Peyer's patch (tissue), 4 donors: ENCODE measurements around the gene ARL1. TPM values are rescaled to one million over a fixed set of nuclear protein-coding genes. Genes with fewer than 3 reads are reported as not detected.

Experiments
- DNase-seq, 3 donors: peaks; one replicate each; pipeline ENCODE4 v3.0.0-alpha.2; 2017 to 2019
- H3K27ac ChIP-seq, 4 donors: fragments of 200-600 bp; sonication (generic); one replicate each; pipeline ENCODE4 v1.5.1; 2016 to 2019
- H3K27me3 ChIP-seq, 2 donors: fragments of 200-600 bp; sonication (generic); one replicate each; pipeline ENCODE4 v1.5.1; 2019
- H3K36me3 ChIP-seq, 3 donors: fragments of 200-600 bp; sonication (generic); one replicate each; pipeline ENCODE4 v1.5.1; 2016 to 2019
- H3K4me1 ChIP-seq, 4 donors: fragments of 200-600 bp; sonication (generic); one replicate each; pipeline ENCODE4 v1.5.1; 2016 to 2019
- H3K4me3 ChIP-seq, 4 donors: fragments of 200-600 bp; sonication (generic); 1 replicate in 3 of 4; 2 replicates in 1 of 4; pipeline ENCODE4 v1.5.1; 2016 to 2019; ENCODE audit warnings: mild to moderate bottlenecking in 1 of 4
- H3K9me3 ChIP-seq, 4 donors: fragments of 200-600 bp; sonication (generic); one replicate each; pipeline ENCODE4 v1.5.1; 2016 to 2019; ENCODE audit warnings: mild to moderate bottlenecking in 1 of 4
- POLR2A ChIP-seq, 2 donors: fragments of 450-650 bp; IDR thresholded peaks; one replicate each; pipeline ENCODE4 v1.5.1; 2017; ENCODE audit warnings: antibody characterized with exemption in 2 of 2, mild to moderate bottlenecking in 2 of 2, moderate library complexity in 2 of 2
- small RNA-seq, 2 donors: library from RNA; depleted of rRNA; stranded (forward); fragments of <200 nt; gene quantifications; one replicate each; pipeline ENCODE3, GENCODE V24; 2016
- total RNA-seq, 4 donors: library from RNA; depleted of rRNA; stranded (reverse); fragments of >200 nt; gene quantifications; one replicate each; pipeline ENCODE4 v1.1.0, GENCODE V29; 2016
- TF ChIP-seq, protein P1 (sequence below), 6 experiments: fragments of 450-650 bp in 4 of 6; fragments of 200-600 bp in 2 of 6; sonication (generic) in 1 of 6; IDR thresholded peaks; one replicate each; pipeline ENCODE4 v1.5.1; 2017 to 2019; ENCODE audit warnings: antibody characterized with exemption in 6 of 6, mild to moderate bottlenecking in 3 of 6, moderate library complexity in 1 of 6

The ARL1 gene
- total RNA-seq, 4 donors from 2014 or later, result 37.1 to 59.3 (median 50.6) TPM

DNA sequence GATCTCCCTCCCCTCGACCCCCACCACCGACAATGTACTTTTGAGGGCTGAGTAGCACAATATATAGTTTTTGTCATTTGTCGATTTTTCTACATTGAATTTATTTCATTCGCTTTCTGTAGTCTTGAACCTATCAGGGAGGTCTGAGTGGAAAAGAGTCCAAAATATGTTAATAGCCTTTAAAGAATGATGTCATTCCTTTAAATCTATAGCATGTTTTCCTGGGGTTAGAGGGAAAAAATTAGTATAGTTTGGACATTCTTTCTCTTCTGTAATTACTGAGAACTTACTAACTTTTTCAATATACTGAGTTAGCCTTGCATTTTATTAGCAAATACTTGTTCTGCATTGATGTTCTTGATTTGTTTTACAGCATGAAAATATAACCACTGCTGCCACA is 55.9 kb downstream of the ARL1 start:
- Histone ChIP-seq H3K36me3 (peaks cover 0 to 59% (median 0%) of the 10 kb centered on the region in 3 donors), H3K27me3 (no peaks in the 10 kb centered on the region), H3K9me3 (no peaks in the 10 kb centered on the region), H3K4me3 (no peak overlapping the region), H3K27ac (no peak overlapping the region), H3K4me1 (no peaks in the 10 kb centered on the region)
- TF ChIP-seq, protein P1, sequence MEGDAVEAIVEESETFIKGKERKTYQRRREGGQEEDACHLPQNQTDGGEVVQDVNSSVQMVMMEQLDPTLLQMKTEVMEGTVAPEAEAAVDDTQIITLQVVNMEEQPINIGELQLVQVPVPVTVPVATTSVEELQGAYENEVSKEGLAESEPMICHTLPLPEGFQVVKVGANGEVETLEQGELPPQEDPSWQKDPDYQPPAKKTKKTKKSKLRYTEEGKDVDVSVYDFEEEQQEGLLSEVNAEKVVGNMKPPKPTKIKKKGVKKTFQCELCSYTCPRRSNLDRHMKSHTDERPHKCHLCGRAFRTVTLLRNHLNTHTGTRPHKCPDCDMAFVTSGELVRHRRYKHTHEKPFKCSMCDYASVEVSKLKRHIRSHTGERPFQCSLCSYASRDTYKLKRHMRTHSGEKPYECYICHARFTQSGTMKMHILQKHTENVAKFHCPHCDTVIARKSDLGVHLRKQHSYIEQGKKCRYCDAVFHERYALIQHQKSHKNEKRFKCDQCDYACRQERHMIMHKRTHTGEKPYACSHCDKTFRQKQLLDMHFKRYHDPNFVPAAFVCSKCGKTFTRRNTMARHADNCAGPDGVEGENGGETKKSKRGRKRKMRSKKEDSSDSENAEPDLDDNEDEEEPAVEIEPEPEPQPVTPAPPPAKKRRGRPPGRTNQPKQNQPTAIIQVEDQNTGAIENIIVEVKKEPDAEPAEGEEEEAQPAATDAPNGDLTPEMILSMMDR (IDR thresholded peaks at IDR 0.05), result no peak
- TF ChIP-seq POLR2A (IDR thresholded peaks at IDR 0.05), result no peak
- no peak for DNase-seq

DNA sequence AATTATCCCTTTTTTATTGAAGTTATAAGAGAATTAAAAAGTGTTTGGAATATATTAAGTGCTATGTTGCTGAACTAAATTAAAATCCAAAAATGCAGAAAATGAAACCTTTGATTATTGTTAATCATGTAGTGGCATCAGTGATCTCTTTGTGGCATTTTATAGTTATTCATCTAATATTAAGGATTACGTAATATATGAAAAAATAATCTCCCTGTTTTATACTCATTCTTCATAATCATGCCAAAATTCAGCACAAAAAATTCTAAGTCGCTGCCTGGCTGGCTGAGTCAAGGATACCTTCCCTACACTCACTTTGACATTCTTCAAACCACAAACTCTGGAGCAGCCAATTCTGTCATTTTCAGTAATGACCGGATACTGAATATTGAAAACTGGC is 63.7 kb downstream of the ARL1 start:
- no peak for TF ChIP-seq POLR2A (IDR thresholded peaks at IDR 0.05)
- TF ChIP-seq, protein P1 (IDR thresholded peaks at IDR 0.05), result no peak
- H3K27me3 ChIP-seq, result no peaks in the 10 kb centered on the region
- H3K36me3 ChIP-seq, result peaks cover 0 to 58% (median 3%) of the 10 kb centered on the region in 3 donors
- no peak overlapping the region for H3K27ac ChIP-seq
- no peaks in the 10 kb centered on the region for H3K4me1 ChIP-seq
- no peak for DNase-seq
- no peak overlapping the region for H3K4me3 ChIP-seq
- H3K9me3 ChIP-seq, result no peaks in the 10 kb centered on the region

Small RNAs within 50 kb of the gene (small RNA-seq; reads per million reads assigned to genes)
- gene RF00019, result 0 reads per million in 2 donors
- gene RNU6-1068P, result 0 reads per million in 2 donors
- 0 reads per million in 2 donors for gene RPS27P23

Other genes starting within 250 kb of the ARL1 start
- under 1 TPM in 3 of 4 donors, not detected in 1; 0.18 to 0.54 (median 0.28) TPM for gene SLC5A8, start 197.5 kb downstream of the ARL1 start, total RNA-seq
- gene UTP20, start 127.7 kb downstream of the ARL1 start, total RNA-seq, result 10 to 100 TPM in 1 of 4 donors, 1 to 10 TPM in 3; 3.7 to 14.9 (median 5.5) TPM
- gene SPIC, start 67.6 kb upstream of the ARL1 start, total RNA-seq, result not detected
- gene MYBPC1, start 187.2 kb upstream of the ARL1 start, total RNA-seq, result 100 to 1,000 TPM in 1 of 4 donors, 10 to 100 TPM in 2, not detected in 1; 19.4 to 141 (median 63.9) TPM